GM11168 (cell line): Measurements from ENCODE around the gene KMT2E.

ENCODE experiments used
- in situ Hi-C: fragments of 300-500 bp; cut with MboI; formaldehyde crosslinking; loops from one replicate; pipeline ENCODE4 v1.12.0; 2022; ENCODE audit warnings: low sequenced_read_pairs; ENCODE audit not compliant: unreplicated experiment

Gene KMT2E

DNA sequence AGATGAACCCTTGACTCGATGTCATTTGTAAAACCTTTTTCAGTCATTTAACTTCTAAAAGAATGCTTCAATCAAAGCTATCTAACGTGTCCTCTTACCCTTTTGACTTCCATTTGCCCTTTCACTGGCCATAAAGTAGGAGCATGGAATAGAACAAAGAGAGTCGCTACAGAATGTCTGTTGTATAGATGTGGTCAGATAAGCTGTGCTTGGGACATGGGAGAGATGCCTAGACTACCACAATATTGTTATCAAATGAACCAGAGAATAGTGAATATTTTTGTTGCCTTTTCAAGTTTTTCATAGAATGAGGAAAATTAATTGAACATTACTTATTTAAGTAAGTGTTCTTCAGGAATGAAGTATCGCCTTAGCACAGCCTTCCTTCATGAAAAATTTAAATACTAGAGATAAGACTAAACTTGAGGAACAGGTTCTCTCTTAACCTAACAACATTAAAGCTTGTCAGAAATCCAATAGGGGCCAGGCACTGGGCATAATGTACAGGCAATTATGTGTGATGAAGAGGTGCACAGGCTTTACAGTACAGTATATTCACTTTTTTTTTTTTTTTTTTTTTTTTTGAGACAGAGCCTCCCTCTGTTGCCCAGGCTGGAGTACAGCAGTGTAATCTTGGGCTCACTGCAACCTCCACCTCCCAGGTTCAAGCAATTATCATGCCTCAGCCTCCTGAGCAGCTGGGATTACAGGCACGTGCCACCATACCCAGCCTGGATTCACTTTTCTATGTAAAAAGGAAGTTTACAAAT lies 7.5 kb upstream of the KMT2E start:
- in situ Hi-C loops, result no loop called here

DNA sequence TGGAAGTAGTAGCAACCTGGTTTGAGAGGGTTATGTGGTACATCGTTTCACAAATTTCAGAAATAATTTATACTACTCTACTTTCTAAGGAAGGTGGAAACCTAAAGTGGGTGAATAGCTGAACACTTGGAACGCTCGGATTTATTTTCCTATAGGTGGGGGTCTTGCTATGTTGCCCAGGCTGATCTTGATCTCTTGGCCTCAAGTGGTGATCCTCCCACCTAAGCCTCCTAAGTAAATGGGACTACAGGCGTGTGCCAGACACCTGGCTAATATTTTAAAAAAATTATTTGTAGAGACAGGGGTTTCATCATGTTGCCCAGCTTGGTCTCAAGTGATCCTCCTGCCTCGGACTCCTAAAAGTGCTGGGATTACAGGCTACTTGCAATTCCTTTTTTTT lies 6.7 kb upstream of the KMT2E start:
- in situ Hi-C loops, result no loop called here

DNA sequence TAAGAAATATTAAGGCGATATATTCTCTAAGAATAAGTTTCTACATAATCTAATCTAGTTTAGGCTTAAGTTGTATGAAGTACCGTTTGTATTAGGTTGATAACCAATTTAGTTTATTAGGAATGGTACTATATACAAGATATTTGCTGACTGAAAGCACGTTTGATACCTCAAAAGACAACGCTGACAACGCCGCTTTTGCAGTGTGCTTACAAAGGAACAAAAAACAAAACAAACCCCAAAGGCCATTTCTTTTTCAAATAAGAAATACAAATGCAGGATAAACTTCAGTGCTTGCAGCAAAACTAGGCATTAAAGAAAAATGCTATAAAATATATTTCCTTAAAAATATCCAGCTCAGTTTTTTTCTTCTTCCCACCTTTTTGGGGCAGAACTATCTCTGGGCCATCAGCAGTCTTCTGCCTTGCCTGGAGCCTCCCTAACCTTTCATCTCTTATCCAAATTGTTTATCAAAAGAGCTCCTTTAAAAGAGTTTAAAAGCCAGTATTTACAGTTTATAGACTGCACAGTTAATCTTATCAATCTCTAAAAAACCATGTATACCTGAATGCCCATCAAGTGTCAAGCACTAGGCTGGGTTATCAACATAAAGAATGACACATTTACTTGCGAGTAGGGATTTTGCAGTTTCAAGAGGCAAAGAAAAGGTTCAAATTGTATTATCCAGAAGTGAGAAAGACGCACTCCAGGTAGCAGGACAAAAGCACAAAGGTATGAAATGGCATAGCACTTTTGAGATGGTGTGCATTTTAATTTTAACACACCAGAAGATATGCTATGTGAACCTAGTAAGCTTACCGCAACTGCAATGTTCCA lies 4.1 kb upstream of the KMT2E start:
- in situ Hi-C loops, result no loop called here

DNA sequence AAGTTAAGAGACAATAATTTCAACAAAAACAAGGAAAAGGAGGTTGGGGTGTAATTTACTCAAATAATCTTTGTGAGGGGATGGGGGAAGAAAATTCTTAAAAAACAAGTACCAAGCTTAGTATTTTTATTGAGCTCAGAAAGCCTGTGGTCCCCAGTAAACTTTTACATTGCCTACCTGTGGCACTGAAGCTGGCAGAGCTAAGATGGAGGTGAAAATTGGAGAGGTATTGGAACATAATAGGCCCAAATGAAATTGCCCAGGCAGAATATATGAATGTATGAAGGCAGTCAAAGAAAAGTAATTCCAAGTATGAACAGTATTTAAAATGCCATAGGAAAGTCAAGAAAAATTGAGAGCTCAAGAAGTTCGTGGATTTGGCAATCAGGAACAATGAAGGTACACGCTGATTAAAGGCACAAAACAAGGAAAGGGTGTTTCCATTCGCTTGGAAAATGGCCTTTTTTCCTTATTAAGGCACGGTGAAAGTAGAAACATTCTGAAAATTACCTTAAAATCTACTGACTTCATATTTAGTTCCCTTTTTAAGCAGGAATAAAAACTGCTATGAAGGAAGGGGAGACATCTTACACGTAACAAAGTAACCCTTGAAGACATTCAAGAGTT lies 3.4 kb upstream of the KMT2E start:
- in situ Hi-C loops, result no loop called here

DNA sequence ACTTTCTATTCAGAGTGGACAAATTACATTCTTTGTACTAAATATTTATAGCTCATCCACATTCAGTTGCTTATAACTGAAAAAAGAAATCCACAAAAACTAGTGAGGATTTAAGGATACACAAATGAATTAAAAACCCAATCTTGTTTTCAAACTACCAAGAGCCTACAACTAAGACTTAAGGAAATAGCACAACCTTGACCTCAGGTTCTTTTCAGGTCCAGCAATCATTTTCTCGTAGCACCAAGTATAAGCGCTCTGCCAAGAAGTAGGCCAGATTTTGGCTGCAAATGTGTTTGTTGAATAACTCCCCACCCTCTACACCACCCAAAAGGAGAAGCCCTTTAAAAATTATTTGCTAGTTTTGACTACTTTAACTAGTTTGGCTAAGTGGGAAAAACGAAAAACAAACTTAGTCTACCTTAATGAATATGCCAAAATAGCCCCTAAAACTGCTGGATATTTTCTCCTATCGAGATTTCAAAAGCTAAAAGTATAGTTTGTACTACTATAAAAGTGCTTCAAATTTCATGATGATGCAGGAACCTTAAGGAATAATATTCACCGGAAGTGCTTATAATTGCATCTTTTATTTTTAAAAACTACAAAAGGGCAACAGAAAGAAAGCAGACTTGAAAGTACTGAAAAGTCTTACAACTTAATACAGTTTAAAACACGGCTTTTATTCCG lies 2.7 kb upstream of the KMT2E start:
- in situ Hi-C loops, result no loop called here

DNA sequence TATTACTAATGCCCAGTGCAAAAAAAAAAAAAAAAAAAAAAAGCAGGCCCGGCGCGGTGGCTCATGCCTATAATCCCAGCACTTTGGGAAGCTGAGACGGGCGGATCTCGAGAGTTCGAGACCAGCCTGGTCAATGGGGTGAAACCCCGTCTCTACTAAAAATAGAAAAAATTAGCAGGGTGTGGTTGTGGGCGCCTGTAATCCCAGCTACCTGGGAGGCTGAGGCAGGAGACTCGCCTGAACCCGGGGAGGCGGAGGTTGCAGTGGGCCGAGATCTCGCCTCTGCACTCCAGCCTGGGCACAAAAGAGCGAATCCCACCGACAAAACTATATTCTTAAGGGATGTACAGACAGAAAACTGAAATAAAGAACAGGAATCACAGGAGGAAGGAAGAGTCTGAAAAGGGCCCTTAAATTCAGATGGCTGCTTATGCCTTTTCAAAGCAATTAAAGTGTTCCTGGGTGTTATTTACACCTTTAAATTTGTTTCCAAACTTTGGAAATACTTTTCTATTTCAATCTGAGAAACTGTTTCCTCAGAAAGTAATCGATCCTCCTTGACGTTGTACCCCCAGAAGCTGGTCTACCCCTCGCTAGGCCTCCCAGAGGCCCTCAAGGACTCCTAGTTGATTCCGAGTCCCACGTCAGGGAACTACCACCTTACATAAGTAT lies 2.0 kb upstream of the KMT2E start:
- in situ Hi-C loops, result no loop called here

DNA sequence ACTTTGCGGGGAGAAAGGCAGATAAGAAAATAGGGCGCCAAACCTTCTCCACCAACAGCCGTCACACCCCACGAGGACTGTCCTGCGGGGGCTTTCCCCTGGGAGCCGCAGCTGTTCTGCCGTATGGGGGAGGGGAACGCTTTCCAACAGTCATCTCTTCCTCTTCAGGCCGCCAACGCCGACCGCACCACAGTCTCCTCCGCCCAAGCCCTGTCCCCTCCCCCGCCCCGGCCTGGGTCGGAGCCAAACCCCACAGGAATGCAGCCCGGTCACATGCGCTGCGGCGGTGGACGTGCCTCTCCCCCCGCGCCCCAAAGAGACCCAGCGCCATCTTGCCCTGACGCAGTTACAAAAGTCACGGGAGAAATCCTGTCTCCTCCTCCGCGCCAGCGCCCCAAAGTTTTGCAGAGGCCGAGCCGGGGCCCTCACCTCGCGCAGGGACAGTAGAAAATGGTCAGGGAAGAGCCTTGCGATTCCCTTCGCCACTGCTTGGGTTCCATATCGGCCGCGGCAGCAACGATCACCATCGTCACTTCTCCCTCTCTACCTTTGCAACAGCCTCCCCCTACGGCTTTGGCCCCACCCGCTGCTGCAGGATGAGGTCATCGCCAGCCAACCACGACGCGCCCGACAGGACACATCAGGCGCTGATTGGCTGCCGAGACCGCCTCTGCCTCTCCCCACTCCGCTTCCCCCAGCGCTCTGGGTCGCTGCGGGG lies 1.3 kb upstream of the KMT2E start:
- in situ Hi-C loops, result no loop called here

DNA sequence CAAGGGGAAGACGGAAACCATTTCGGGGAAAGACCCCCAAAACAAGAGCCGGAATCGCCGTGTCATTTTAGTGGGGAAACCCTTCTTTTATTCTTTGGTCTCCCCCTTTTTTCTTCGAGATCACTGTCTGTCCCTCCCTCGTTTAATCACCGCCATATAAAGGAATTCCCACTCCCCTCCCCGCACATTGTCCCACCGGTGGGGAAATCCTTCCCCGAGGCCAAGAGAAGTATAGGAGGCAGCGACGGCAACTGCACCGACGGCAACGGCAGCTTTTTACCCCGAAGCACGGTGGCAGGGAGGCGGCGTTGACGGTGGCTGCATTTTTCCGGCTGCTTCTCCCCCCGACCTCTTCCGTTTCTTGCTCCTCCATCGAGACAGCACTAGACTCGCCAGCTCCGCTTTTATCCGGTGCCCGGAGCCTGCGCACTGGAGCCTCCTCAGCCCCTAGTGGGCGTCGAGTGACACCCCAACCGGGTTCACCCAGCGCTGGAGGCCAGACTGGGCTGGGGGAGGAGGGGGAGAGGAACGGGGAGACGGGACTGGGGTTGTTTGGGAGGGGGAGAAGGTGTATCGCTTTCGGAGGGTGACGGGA lies 687 bp upstream of the KMT2E start:
- in situ Hi-C loops, result no loop called here

DNA sequence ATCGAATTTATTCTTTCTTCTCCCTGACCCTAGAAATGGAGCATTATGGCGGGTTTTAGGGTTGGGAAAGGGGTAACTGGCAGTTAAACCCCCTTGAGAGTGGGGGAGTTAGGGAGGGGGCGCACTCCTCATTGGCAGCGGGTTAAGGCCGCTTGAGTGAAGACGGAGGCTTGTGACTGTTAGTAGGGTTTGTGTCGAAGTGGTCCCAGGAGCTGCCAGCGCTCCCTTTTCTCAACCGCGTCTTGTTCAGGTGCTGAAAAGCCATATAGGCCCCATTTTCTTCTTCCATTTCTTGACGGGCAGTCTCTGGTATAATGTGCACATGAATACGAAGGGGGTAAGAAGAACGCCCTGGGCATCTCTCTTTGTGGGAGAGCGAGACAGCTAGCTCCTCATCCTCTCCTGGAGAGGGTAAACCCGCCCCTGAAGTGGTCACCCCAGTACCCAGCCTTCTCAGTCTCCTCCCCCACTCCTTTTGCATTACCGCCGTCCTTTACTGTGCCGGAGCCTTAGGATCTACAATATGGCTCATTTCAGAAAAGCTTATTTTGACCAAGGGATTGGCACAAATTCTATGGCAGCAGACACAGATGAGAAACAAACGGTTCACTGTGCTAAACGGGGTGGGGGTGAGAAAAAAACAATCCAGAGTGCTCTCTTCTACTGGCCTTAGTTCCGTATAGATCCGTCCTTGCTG lies 836 bp downstream of the KMT2E start:
- in situ Hi-C loops, result no loop called here

DNA sequence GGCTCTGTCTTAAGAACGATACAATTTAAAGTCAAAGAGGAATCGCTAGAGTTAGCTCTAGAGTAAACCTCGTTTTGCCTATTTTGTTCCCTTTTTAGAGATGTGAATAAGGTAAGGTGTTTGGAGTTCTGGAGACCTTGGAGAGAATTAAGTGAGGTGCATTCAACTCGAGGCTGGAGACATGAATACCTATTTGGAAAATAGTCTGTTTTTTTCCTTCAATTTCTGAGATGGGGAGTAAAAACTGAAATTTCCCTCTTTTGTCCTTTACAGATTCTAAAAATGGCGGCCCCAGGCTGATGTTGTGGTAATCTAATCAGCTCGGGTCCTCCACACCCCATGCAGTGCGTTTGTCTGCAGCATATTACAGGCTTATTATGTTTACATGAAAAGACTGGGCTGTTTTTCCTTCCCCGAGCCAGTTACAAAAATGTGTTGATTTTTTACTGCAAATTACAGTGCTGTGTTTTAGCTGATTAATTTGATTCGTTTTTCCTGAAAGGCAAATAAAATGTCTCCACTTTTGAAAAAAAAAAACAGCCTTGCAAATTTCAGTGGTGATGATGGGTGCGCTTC lies 1.5 kb downstream of the KMT2E start:
- in situ Hi-C loops, result no loop called here

DNA sequence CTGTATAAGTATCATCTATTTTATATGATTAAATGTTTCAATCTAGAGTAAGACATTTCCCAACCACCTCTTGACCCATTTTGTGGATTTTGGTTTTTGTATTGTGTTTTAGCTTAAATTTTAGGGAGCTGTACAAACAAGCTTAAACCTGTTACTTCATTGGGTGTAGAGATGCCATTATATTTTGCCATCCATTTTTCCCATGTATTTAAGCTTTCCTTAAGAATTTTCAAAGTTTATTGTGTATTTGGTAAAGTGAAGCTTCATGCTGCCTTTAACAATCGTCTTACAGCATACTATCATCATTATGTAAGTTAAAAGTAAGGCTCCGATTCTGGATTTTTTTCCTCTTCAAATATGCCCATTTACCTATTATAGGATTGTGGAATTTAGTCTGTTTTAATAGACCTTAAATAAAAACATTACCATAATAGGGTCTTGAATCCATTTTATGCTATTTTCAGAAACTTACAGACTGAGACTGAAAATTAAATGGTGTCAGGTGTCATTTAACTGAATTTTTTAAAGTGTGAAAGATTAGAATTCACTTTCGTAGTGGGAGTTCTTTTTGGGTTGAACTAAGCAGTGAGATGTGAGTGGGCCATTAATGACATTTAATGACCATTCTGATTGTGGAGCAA lies 2.2 kb downstream of the KMT2E start:
- in situ Hi-C loops, result no loop called here

DNA sequence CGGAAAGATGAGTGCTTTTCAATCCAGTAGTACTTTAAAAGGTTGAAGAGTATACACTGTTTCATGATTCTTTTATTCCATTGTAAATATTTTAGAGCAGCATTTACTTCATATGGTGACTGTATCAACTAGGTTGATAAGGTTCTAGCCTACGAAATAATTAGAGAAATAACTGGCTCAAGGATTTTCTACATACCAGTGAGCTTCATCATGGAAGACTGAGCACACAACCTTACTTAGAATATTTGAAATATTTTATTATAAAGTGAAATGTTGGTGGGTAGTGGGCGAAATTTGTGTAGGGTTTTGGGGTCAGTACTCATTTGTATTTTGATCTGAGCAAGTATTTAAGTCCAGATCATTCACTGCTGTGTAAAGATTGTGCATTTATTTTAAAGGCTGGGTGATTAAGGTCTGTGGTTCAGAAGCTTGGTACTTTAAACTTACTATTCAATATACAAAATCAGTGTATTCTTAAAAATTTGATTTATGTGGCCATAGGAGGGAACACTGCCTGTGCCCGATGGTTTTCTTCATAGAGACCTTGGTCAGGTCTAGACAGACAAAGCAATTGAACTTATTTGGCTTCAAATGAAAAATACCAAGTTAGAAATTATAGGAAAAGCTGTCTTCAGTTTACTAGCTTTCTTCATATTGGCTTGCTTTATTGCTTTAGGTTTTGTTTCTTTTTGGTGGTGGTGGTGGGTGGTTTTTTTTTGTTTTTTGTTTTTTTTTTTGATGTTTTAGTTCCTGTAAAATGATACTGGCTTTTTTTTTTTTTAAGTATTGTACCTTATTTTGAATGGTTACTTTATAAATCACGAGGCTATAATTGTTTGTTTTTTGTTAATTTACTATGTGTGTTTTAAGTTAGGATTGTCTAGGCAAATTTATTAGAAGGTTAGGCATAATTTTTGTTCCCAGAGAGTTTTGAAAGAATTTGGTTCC lies 3.0 kb downstream of the KMT2E start:
- in situ Hi-C loops, result no loop called here

DNA sequence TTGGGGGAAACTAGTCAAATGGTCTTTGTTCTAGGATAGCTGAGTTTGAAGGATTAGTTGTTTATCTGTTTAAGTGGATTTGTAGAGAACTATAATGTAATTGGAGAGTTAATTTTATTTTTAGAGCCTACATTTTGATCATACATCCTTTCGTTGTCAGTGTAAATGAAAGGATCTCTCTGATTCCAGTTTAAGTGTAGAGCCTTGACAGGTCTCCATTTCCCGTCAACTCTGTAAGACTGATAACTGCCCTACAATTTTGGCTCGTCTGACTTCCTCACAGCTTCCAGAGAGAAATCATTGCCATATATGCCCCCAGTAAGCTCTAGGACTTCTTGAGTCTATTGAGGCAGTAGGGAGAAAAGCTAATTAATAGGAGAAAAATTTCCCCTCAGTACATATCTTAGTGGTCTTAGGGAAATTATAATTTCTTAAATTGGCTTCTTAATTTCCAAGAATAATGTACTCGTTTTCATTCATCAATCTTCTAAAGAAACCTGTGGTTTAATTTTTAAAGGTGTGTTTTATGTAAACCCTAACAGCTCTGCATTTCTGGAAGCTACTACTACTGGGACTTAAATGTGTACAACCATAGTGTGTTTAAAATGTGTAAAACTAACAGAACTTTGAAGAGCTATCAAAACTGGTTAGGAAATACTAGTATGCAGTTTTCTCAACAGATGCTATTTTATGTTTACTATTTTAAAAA lies 3.8 kb downstream of the KMT2E start:
- in situ Hi-C loops, result no loop called here

DNA sequence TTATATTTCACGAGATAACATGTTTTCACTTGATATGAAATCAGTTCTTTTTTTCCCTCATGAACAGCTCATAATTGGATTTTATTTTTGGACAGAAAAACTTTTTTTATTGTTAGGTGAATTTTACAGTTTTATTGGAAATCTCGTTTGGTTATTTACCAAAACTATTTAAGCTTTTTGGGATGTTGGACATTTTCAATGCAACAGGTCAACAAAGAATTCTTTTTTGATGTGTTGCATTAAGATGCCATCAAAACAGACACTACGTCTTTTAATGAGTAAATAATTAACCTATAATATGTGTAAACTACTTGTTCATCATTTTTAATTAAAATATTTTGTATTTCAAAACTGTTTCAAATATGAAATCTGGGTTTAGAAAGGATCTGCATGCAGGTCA lies 5.3 kb downstream of the KMT2E start:
- in situ Hi-C loops, result no loop called here

DNA sequence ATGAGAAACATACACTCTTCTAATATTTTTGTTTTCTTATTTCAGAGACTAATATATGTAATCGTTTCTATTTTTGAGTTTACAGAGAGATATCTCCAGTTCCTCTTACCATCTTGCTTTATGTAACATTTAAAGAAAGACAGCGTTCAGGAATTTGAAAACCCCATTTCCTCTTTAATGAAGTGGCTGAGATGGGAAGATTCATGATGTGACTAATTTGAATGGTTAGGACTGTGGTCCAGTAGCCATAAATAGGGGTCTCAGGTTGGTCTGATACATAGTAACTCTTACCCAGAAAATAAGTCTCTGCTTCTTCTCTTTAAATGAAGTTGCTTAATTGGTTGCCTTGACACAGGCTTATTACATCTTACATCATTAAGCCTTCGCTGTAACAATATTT lies 6.9 kb downstream of the KMT2E start:
- in situ Hi-C loops, result no loop called here

DNA sequence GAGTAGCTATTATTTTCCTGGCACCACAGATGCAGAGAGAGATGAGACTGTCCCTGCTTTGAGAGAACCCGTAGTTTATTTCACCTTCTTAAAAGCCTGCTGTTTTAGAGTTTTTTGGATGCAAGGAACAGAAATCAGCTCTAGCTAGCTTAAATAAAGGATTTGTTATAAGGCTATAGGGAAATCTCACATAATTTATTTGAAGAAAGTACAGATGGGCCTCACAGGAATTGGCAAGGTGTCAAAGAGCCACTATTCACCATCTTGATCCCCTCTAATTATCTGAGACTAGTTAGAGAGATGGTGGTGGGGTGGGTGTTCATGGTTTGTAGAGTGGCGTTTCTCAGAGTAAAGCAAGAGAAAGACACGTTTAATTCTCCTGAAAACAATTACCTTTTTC lies 7.3 kb downstream of the KMT2E start:
- in situ Hi-C loops, result no loop called here
